HG02970 (cell line): Measurements from ENCODE around the gene BTF3.
A peak's percentile ranks its signal among the peaks of the same experiment; 100 is the strongest.
"Not testable (repeated sequence)": the region's sequence is repeated elsewhere in the genome, so short reads cannot be mapped to it uniquely, and the experiment has no call there.

ENCODE experiments used
- ATAC-seq: cut with Tn5 transposase; IDR thresholded peaks from one replicate; pipeline ENCODE4 v1.9.1; 2021; ENCODE audit warnings: mild to moderate bottlenecking, moderate library complexity, moderate number of reproducible peaks; ENCODE audit not compliant: unreplicated experiment, low FRiP score

BTF3 gene

DNA sequence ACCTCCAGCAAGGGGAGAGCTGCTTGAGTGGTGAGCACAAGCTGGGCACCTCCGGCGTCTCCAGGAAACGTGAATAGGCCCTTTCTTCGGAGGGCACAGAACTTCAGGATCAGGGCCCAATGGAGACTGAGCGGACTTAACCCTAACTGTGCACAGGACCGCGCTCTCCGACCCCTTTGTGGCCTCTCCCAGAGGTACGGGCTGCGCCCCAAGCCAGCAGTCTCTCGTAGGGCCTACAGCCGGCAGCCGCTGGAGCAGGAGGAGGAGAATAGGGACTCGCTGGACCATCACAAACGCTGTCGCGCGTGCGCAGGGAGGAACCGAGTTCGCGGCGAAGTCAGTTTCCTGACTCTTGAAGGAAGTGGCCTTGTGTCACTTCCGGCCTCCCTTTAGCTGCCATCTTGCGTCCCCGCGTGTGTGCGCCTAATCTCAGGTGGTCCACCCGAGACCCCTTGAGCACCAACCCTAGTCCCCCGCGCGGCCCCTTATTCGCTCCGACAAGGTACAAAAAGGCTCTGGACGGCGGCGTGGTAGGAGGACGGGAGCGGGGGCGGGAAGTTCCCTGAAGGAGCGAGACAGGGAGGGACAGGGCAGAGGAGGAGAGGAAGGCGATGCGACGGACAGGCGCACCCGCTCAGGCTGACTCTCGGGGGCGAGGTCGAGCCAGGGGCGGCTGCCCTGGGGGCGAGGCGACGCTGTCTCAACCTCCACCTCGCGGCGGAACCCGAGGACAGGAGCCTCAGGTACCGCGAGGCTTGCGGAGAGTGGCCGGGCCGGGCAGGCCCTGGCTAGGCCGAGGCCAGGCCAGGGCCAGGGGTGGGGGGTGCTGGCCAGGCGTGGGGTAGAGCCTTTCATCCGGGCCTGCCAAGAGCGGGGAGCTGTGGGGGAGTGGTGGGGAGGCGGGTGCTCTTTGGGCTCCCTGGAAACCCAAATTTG lies at the start of gene BTF3:
BTF3 (plus strand) TSS at position 386 of the 936 bp plus-strand sequence; CDS start at position 612, 226 bp downstream.
- ATAC-seq, result peak; percentile 96

DNA sequence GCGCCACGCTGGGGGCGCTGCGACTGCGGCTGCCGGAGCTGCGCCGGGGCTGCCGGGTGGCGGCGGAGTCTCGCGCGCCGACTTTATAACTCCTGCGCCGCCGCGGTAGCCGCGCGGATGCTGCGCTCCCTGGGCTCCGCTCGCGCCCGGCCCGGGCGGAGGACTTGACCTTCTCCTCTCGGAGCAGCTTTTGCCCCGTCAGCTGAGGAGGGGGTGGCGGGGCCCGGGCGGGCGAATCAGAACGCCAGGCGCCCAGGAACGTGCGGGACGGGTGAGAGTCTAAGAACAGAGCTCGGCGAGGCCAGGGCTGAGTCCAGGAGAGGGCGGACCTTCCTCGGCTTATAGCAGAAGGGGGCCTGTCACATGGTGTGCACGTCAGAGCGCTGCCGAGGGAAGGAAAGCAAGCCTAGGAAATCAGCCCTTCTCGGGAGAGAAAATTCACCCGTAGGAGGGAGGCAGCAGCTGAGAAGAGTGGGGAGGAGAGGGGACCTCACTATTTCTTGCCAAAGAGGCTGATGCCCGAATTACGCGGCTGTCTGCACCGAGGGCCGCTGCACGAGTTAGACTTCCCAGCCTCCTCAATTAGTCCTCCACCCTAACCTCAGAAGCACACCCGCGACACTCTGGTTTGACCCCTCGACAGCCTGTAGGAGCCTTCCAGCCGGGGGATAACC lies 49.6 kb upstream of the BTF3 start, which contains the start of gene FOXD1:
FOXD1 (minus strand) TSS at position 315 of the 674 bp plus-strand sequence. CDS start 415 bp downstream, outside the sequence.
- no peak for ATAC-seq

DNA sequence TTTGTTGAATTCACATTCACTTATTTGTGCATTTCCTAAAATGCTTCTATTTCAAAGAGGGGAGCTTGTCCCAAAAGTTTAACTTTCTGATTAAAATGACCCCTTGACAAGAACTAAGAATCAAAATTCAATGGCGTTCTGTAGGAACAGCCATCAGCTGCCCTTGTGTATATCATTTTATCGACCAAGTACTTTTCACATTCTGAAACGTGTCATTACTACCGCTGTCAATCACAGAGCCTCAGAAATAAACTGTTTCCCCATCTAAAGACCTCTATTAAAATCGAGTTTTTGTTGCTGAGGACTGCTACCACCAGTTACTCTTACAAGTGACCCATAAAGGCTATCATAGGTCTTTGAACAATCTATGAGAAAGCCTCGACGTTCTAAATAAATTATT lies 48.1 kb upstream of the BTF3 start:
- ATAC-seq, result no peak

DNA sequence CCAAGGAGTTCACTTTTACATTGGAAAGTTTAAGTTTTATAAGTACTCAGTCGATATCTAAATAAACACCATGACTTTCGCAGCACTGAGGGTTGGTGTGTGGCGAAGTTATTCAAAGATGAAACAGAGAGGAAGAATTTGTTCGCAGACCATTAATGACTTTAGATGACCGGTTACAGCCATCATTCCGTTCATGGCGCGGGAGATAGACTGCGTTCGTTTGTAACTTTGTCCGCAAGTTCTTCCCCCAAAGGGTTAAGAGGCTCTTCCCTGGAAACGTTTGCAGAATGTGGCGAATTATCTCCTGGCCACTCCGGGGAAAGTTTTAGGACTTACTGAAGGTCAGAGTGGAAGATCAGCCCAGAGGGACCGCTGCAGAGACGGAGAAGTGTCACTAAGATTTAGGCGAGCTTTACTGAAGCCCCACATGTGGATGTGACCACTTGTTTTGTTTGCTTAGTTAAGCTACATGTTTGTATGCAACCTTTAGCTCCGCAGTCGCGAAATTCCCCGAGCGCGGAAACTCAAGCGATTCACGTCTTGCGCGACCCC lies 47.5 kb upstream of the BTF3 start:
- ATAC-seq, result no peak

DNA sequence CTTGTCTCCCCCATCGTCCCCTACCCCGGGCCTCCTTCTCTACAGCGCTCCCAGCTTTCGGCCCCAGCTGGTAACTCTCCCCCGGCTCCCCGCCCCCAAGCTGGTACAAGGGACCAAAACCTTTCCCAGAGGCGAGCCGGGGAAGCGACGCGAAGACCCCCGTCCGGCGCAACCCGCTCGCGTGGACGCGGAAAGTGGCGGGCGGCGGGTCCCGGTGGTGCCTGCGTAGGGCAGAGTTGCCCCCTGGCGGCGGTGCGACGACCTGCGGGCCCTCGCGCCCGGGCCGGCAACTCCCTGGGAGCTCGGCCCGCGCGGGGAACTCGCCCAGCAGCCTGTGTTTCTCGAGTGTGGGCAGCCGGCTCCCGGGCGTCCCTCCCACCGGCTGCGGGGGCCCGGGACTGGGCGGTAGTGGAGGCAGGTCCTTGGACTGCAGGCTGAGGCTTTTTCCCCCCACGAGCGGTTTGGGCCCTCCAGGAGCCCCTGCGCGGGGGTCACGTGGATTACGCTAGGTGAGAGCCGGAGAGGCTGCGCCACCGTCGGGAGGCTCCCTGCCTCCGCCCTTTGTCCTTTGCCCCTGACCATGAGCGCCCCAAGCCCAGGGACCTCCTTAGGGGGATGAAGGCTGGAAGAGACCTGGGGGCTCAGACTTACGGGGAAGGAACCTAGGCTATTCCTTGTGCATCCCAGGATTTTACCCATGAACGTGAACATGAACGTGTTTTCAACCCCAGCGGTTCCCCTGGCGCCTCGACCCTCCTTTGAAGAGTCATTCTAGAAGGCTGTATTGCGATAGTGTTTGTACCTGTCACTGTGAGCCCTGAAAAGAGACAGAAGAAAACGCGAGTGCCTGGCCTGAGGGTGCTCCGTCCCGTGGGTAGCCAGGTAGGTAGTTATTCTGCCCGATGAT lies 46.8 kb upstream of the BTF3 start:
- no peak for ATAC-seq

DNA sequence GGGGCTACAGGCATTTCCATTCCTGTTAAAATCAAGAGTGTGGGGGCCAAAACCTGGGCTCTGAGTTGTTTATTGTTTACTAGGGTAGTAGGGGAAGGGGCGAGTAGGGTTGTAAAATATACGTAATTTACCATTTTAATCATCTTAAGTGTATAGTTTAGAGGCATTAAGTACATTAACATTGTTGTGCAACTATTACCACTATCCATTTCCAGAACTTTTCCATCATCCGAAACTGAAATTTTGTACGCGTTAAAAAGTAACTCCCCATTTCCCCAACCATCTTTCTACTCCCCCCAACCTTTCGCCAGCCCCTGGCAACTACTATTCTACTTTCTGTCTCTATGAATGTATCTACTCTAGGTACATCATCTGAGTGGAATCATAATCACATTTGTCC lies 46.0 kb upstream of the BTF3 start:
- no peak for ATAC-seq

DNA sequence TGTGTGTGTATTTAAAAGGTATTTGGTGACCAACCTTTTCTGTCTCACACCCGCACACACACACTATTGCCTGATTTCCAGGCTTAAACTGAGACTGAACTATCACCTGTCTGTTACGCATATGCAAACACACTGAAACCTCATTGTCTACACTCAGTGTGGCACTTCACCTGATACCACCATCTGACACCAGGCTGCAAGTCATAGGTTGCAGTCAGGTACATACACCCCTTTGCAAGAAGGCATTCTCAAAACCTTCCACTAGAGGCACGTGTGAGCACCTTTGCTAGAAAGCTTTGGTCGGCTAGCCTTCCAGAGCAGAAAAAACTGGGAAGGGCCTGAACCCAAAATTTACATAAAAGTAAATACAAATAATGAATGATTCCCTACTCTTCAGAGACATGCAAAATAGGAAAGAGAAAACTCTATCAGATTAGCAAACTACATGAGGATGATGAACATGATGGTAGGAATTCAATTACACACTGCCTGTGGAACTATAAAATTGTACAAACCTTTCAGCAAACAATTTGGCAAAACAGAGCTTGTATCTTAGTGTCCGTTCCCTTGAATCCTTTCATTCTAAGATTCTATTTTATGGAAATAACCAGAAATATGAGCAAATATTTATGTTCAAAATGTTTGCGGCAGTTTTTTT lies 43.7 kb upstream of the BTF3 start:
- ATAC-seq, result no peak

DNA sequence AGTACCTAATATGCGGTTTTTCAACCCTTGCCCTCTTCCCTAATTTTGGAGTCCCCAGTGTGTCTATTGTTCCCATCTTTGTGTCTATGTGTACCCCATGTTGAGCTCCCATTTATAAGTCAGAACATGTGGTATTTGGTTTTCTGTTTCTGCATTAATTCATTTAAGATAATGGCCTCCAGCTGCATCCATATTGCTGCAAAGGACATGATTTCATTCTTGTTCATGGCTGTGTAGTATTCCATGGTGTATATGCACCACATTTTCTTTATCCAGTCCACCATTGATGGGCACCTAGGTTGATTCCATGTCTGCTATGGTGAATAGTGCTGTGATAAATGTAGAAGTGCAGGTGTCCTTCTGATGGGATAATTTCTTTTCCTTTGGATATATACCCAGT lies 41.8 kb upstream of the BTF3 start:
- not testable (repeated sequence) for ATAC-seq

DNA sequence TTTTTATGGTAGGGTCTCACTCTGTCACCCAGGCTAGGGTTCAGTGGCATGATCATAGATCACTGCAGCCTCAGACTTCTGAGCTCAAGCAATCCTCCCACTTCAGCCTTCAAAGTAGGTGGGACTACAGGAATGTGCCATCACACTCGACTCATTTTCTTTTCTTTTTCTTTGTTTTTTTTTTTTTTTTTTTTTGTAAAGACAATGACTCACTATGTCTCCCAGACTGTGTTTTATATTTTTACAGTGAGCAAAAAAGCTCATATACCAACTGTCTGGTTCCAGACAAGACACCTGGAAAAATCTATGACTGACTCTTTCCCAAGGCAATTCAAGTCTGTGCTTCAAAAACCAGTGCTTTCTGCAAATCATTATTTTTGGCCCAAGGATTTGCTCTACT lies 38.9 kb upstream of the BTF3 start:
- ATAC-seq, result no peak

DNA sequence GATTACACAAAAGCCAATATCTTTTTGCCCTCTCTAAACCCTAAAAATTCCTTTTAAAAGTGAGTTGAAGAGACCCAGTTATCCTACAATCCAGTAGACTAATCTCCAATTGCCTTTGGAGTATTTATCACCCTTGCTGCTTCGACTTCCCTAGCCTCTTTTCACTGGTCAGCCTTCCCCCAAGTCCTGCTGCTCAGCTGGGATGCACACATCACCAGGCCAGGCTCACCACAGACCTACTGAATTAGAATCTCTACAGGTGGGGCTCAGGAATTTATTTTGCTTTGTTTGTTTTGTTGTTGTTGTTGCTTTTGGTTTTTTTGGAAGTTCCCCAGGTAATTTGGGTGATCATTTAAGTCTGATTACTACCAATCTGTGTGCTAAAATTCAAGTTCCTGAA lies 38.1 kb upstream of the BTF3 start:
- no peak for ATAC-seq

DNA sequence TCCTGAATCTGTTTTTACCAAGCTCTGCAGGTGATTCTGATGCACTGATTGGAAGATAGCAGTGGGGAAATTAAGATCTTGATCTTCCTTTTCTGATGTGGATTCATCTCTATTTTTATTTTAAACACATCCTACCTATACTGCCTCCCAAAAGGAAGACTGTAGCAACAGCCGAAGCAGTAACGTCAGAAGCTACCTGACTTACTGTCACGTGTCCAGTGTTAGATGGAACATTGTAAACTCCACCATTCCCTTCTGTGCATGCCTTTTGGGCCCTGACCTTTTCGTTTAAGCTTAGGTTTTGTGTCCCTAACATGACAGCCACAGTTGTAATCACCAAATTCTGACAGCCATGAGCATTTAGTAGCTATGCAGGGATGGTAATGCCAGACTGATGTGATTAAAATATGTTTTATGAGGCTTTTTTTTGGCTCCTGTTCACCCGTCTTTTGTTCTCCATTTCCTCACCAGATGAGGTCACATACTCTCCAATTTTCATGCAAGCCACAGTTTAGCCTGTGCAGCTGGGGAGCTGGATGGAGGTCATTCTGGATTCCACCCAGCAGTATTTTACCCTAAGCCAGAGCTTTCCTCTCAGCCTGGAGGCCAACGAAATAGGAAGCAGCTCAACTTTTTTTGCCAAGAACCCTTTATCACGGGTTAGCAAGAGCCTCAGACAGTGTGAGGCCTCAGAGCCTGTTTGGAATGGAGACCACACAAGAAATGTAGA lies 34.1 kb upstream of the BTF3 start:
- ATAC-seq, result no peak

DNA sequence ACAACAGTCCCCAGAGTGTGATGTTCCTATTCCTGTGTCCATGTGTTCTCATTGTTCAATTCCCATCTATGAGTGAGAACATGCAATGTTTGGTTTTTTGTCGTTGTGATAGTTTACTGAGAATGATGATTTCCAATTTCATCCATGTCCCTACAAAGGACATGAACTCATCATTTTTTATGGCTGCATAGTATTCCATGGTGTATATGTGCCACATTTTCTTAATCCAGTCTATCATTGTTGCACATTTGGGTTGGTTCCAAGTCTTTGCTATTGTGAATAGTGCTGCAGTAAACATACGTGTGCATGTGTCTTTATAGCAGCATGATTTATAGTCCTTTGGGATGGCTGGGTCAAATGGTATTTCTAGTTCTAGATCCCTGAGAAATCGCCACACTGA lies 29.6 kb upstream of the BTF3 start:
- ATAC-seq, result not testable (repeated sequence)

DNA sequence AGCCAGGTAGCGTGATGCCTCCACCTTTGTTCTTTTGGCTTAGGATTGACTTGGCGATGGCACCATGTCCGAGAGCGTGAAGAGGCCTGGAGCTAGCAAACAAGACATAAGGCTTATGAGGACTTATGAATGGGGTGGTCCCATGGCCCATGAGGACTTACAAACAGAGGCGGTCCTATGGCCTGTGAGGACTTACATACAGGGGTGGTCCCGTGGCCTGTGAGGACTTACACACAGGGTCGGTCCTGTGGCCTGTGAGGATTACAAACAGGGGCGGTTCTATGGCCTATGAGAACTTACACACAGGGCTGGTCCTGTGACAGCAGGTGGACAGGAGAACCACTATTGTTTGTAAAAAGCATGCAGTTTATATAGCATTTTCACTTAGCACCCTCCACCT lies 28.4 kb upstream of the BTF3 start:
- ATAC-seq, result no peak

DNA sequence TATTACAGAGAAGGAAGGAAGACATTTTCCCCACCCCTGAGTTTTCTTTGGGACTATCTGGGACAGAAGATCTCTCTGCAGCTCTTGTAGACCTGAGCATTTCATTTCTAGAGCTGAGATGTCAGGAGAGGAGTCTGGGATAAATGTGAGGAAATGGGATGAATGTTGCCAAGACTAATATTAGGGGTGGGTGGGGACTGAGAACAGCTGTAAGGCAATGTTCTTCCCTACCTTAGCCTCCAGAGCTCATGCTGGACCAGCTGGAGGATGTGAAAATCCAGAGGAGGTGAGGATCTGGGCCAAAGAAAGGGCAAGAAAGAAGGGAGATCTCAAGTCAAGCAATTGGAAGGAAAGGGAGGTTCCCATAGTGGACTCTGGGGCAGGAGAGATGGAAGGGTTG lies 26.6 kb upstream of the BTF3 start:
- ATAC-seq, result no peak

DNA sequence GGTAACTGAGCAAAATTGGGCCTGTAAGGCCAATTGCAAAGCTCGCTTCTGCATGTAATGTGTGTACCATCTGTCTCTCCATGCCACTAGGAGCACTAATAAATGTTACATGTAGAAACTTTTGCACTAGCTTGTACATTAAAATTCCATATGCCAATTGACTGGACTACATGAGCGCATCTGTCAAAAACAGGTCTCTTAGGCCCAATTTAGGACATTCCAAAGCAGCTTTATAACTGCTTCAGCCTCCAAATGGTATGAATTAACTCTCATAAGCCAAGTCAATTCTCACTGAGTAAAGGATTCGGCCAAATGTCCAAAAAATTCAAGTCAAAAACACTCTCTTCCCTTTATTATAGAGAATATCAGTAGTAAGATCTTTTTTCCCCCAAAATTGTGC lies 26.1 kb upstream of the BTF3 start:
- no peak for ATAC-seq

DNA sequence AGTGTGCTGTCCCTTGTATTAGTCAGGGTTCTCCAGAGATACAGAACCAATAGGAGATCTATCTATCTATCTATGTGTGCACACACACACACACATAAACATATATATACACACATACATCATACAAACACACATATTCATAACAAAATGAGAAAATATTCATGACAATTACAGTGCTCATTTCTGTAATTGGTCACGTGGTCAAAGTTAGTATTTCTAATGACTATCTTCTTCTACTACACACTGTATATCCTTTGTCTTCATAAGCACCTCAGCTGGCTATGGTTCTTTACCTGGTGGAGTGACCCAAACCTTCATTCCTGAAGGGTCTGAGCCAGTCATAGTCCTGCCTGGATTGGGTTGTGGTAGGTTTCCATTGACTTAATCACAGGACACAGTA lies 17.7 kb upstream of the BTF3 start:
- no peak for ATAC-seq

DNA sequence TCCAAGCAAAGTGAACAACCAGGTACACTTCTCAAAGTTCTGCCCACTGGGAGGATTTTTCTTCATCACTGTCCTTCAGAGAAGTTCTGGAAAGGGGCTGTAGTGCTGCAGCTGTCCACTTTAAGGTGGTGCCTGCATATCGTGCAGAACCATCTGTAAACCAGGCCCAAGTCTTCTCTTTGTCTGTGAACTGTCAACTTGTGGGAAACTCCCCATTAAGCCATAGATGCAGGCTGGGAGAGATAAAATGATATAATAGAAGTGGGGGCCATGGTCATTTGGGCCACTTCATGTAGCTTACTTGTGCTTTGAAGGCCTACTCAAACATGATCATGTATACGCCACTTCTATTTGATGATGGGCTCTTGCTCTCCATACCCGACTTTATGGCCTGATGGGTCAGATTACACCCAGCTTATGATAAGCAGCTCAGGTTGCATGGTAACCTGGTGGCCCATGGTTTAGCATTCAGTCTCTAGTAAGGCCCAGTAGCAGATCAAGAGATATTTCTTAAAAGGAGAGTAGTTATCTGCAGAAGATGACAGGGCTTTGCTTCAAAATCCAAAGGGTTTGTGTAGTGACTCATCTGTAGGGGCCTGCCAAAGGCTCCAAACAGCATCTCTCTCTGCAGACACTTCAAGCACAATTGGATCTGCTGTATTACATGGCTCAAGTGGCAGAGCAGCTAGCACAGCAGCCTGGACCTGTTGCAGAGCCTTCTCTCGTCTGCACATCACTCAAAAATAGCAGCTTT lies 15.7 kb upstream of the BTF3 start:
- no peak for ATAC-seq

DNA sequence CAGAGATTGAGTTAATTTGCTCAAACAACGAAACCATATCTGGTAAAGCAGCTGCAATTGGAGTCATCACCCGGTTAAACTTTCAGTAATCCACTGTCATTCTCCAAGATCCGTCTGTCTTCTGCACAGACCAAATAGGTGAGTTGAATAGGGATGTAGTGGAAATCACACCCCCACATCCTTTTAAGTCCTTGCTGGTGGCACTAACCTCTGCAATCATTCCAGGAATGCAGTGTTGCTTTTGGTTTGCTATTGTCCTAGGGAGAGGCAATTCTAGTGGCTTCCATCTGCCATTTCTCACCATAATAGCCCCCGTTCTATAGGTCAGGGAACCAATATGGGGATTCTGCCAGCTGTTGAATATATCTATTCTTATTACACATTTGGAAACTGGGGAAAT lies 14.6 kb upstream of the BTF3 start:
- ATAC-seq, result no peak
